Ovary (tissue), 3 donors: ENCODE measurements around the gene RDX.
"Not testable (repeated sequence)": the region's sequence is repeated elsewhere in the genome, so short reads cannot be mapped to it uniquely, and the experiment has no call there.

Experiments used
- CTCF ChIP-seq, 3 donors: fragments of 450-650 bp in 2 of 3; fragments of 200-600 bp in 1 of 3; IDR thresholded peaks; one replicate each; pipeline versions ENCODE4 v1.5.1 to v1.8.0; 2016 to 2022; ENCODE audit warnings: antibody characterized with exemption in 3 of 3, mild to moderate bottlenecking in 1 of 3
- POLR2A ChIP-seq: fragments of 450-650 bp; IDR thresholded peaks from one replicate; pipeline ENCODE4 v1.6.1; 2017; ENCODE audit warnings: antibody characterized with exemption, mild to moderate bottlenecking, moderate library complexity
- donor health status: DM: no; HTN: no; CAD: no.

- not testable (repeated sequence) for TF ChIP-seq CTCF (IDR thresholded peaks at IDR 0.05); POLR2A
Measured at GRCh38 chr11:110292146-110292545, 4.3 kb downstream of the RDX start.
